NCI-H2196 treated with DMSO at 0.1 percent for 48 hours (cell line): ENCODE results near the gene SRGAP2C.
"Not testable (repeated sequence)": the region's sequence is repeated elsewhere in the genome, so short reads cannot be mapped to it uniquely, and the experiment has no call there.

Experiments used
- DNase-seq: peaks from one replicate; lab custom pipeline; 2025; ENCODE audit not compliant: unreplicated experiment; lab: John Stamatoyannopoulos, UW

Gene SRGAP2C

GRCh38 chr1:121369959-121370358, 185.2 kb downstream of the SRGAP2C start:
- not testable (repeated sequence) for DNase-seq

GRCh38 chr1:121374851-121375367, 190.1 kb downstream of the SRGAP2C start:
- not testable (repeated sequence) for DNase-seq

GRCh38 chr1:121376986-121377385, 192.2 kb downstream of the SRGAP2C start:
- not testable (repeated sequence) for DNase-seq

- not testable (repeated sequence) for DNase-seq
Observed at GRCh38 chr1:121378757-121379156, 194.0 kb downstream of the SRGAP2C start.

- not testable (repeated sequence) for DNase-seq
Observed at GRCh38 chr1:121384754-121385153, 200.0 kb downstream of the SRGAP2C start.

GRCh38 chr1:121385162-121385561, 200.4 kb downstream of the SRGAP2C start:
- not testable (repeated sequence) for DNase-seq

- not testable (repeated sequence) for DNase-seq
Observed at GRCh38 chr1:121385563-121386288, 201.0 kb downstream of the SRGAP2C start.

- not testable (repeated sequence) for DNase-seq
Observed at GRCh38 chr1:121386319-121386948, 201.7 kb downstream of the SRGAP2C start.

- not testable (repeated sequence) for DNase-seq
Observed at GRCh38 chr1:121389895-121390560, 205.3 kb downstream of the SRGAP2C start.

GRCh38 chr1:121392130-121392529, 207.4 kb downstream of the SRGAP2C start:
- not testable (repeated sequence) for DNase-seq

GRCh38 chr1:121395718-121396201, 211.0 kb downstream of the SRGAP2C start:
- not testable (repeated sequence) for DNase-seq

- DNase-seq, result not testable (repeated sequence)
Observed at GRCh38 chr1:121396335-121397081, 211.7 kb downstream of the SRGAP2C start.

GRCh38 chr1:121397101-121397500, 212.3 kb downstream of the SRGAP2C start:
- DNase-seq, result not testable (repeated sequence)

GRCh38 chr1:121399193-121399592, 214.4 kb downstream of the SRGAP2C start:
- not testable (repeated sequence) for DNase-seq

- not testable (repeated sequence) for DNase-seq
Observed at GRCh38 chr1:121400108-121400507, 215.3 kb downstream of the SRGAP2C start.

GRCh38 chr1:121400541-121401310, 216.0 kb downstream of the SRGAP2C start:
- DNase-seq, result not testable (repeated sequence)

- not testable (repeated sequence) for DNase-seq
Observed at GRCh38 chr1:121401375-121401955, 216.7 kb downstream of the SRGAP2C start.

GRCh38 chr1:121403254-121403653, 218.5 kb downstream of the SRGAP2C start:
- not testable (repeated sequence) for DNase-seq

GRCh38 chr1:121408354-121408753, 223.6 kb downstream of the SRGAP2C start:
- DNase-seq, result no peak
